GM21825 (cell line): ENCODE results near the gene SUN1.
"Not testable (repeated sequence)": the region's sequence is repeated elsewhere in the genome, so short reads cannot be mapped to it uniquely, and the experiment has no call there.

Source experiments
- ATAC-seq: cut with Tn5 transposase; IDR thresholded peaks from one replicate; pipeline ENCODE4 v1.9.1; 2021; ENCODE audit warnings: mild to moderate bottlenecking, moderate library complexity; ENCODE audit not compliant: unreplicated experiment

SUN1 gene, protein sequence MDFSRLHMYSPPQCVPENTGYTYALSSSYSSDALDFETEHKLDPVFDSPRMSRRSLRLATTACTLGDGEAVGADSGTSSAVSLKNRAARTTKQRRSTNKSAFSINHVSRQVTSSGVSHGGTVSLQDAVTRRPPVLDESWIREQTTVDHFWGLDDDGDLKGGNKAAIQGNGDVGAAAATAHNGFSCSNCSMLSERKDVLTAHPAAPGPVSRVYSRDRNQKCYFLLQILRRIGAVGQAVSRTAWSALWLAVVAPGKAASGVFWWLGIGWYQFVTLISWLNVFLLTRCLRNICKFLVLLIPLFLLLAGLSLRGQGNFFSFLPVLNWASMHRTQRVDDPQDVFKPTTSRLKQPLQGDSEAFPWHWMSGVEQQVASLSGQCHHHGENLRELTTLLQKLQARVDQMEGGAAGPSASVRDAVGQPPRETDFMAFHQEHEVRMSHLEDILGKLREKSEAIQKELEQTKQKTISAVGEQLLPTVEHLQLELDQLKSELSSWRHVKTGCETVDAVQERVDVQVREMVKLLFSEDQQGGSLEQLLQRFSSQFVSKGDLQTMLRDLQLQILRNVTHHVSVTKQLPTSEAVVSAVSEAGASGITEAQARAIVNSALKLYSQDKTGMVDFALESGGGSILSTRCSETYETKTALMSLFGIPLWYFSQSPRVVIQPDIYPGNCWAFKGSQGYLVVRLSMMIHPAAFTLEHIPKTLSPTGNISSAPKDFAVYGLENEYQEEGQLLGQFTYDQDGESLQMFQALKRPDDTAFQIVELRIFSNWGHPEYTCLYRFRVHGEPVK

DNA sequence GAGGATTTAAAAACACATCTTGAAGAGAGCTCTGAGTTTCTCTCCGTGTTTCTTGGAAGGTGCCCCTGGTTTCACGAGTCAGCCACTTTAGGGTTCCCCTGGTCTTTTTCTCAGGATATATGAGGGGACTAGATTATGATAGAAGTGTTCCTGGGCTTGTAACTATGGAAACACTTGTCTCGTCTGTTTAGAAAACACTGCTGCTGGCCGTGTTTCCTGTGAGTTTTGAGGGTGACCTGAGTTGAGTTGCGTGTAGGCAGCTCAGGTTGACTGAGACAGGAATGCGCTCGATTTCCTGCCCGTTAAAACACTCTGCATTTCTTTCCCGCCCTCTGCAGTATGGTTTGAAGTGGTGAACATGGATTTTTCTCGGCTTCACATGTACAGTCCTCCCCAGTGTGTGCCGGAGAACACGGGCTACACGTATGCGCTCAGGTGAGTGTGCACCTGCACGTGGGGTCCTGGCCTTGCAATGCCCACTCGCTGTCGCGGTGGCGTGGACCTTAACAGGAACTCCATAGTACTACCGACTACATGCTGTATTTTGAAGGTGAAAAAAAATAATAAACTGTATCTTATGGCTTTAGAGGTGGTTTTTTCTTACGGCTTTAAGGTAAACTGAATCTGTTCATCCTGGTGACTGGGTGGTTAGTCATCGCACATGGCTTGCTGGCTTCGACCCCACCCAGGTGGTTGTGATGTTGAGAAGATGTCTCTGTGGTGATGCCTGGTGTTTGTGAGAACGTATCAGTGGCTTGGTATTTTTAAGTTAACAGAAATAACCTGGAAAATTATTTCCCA, at the start of gene SUN1:
Gene SUN1 (plus strand): TSS at position 310 of the 801 bp plus-strand sequence. CDS start 49 bp downstream, at position 359.
- peak; percentile 44 for ATAC-seq

GRCh38 chr7:782718-783449, 49.4 kb upstream of the SUN1 start:
- ATAC-seq: no peak

DNA sequence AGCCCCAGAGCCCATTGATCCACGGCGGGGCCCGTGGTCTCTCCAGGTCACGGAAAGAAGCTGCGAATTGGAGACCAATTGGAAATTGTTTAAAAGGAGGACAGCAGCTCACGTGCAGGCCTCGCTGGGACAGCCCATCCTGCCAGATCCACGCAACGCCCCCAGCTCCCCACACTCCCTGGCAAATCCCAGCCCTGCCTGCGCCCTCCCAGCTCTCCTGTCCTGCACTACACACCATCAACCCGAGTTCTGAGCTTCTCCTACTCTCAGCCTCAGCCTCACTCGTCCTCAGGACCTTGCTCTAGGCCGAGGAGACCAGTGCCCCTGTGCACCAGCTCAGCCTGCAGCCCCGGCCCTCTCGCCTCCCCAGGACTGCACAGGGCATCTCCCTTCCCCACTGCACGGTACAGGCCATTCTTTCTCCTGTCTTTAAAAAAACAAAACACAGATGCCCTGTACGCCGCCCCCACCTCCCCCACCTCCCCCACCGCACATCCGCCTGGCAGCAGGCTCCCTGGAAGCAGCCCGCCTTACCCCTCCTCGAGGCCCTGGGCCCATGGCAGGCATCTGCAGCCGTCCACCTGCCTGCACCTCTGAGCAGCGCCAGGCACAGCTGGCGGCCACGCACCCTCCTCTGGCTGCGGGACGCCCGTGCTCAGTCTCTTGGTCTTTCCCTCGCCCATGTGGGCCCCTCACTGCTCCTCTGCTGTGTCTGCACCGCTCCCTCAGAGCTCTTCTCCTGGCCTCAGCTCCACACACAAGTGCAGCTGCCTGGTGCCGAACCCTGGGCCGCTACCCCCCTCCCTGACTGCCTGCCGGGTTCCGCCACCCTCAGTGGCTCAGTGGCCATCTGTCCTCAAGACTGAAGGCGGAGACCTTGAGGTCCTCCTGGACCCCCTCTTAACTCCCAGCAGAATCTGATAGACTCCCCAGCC, 48.5 kb upstream of the SUN1 start:
- no peak for ATAC-seq

GRCh38 chr7:784971-785370, 47.3 kb upstream of the SUN1 start:
- no peak for ATAC-seq

DNA sequence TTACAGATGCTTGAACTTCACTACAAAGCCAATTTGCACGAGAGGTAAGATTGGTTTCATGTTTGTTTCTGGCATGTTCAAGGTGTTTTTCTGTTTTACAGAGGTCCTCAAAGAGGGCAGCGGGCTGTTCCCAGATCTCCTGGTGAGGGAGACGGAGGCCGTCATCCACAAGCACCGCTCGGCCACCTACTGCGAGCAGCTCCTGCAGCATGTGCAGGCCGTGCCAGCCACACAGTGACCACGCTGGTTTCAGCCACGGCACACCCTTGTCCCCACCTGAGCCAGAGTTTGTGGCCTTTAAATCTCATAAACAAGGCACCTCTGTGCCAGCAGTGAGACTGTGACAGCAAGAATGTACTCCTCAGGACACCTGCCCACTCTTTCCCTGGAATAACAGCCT, 46.9 kb upstream of the SUN1 start:
- no peak for ATAC-seq

DNA sequence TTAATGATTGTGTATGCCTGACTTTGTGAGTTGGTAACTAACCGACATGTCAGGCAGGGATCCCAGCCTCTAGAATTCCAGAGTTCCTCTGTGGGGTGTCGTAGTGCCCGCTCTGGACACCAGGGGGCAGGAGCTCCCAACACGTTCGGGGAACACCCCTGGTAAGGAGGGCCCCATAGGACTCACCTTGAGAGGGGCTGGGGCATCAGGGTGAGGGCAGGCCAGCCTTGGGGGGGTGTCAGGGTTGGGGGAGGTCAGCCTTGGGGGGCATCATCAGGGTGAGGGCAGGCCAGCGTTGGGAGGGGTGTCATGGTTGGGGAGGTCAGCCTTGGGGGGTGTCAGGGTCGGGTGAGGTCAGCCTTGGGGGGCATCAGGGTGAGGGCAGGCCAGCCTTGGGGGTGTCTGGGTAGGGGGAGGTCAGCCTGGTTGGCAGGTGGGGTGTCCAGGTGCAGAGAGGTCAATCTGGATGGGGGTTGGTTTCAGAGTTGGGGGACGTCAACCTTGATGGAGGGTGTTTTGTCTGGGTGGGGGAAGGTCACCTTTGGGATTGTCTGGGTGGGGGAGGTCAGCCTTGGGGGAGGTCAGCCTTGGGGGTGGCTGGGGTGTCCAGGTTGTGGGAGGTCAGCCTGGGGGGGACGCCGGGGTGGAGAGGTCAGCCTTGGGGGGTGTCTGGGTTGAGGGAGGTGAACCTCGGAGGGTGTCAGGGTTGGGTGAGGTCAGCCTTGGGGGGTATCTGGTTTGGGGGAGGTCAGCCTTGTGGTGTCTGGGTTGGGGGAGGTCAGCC, 45.6 kb upstream of the SUN1 start:
- ATAC-seq: no peak

DNA sequence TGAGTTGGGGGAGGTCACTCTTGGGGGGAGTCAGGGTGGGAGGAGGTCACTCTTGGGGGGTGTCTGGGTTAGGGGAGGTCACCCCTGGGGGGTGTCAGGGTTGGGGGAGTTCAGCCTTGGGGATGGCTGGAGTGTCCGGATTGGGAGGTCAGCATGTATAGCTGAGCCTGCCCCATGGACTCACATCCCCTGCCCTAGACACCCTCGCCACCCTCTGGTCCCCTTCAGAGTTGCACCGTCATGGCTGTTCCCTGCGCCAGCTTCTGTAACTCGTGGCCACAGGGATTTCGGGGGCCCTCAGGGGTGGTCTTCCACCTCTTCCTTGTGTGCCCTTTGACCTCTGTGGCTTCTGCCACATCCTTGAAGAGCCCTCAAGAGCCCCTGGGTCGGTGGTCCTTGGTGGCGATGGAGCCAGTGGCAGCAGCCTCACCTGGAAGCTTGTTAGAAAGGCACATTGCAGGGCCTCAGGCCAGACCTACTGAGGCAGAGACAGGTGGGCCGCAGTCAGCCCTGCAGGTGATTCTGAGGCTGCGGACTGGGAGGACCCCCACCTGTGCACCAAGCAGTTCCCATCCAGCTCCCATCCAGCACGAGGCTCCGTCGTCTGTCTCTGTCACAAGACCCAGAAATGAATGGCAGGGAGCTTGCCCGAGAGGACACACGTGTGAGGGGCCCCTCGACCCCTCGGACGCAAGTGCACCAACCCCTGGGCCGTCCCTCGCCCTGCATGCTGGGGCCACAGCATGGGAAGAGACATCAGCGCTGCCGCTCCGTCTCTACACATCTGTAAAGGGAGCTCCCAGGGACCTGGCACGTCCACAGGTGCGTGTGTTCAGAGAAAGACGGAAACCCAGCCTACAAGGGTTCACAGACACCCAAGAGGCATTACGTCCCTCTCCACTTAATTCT, 44.7 kb upstream of the SUN1 start:
- no peak for ATAC-seq

- no peak for ATAC-seq
Observed at GRCh38 chr7:791519-791918, 40.8 kb upstream of the SUN1 start.

DNA sequence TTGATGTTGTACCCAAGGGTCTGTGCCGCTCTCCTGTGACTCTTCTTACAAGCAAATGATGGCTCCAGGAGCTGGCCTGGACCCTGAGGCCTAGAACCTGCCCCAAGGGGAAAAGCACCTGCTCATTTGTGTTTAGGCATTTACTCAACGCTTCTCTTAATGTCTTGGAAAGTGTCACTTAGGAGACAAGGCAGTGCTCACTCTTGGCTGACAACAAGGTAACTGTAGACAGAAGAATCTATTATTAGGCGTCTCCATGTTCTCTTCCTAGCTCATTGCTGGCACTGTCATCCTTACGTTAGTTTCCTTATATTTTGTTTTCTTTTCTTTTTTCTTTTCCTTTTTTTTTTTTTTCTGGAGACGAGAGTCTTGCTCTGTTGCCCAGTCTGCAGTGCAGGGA, 38.1 kb upstream of the SUN1 start:
- ATAC-seq: no peak

DNA sequence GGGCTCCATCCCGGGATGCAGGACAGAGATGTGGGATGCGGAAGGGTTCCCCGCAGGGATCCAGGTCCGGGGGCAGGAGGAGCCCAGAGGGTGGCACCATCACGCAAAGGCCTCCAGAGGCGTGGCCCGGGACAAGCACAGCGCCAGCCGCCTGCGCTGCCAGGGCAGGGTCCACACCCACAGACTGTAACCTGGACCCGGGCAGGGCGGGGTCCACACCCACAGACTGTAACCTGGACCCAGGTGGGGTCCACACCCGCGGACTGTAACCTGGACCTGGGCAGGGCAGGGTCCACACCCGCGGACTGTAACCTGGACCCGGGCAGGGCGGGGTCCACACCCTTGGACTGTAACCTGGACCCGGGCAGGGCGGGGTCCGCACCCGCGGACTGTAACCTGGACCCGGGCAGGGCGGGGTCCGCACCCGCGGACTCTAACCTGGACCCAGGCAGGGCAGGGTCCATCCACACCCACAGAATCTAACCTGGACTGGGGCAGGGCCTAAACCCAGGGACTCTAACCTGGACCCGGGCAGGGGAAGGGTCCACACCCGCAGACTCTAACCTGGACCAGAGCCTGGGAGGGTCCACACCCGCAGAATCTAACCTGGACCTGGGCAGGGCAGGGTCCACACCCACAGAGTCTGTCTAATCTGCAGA, 37.5 kb upstream of the SUN1 start:
- ATAC-seq: no peak

DNA sequence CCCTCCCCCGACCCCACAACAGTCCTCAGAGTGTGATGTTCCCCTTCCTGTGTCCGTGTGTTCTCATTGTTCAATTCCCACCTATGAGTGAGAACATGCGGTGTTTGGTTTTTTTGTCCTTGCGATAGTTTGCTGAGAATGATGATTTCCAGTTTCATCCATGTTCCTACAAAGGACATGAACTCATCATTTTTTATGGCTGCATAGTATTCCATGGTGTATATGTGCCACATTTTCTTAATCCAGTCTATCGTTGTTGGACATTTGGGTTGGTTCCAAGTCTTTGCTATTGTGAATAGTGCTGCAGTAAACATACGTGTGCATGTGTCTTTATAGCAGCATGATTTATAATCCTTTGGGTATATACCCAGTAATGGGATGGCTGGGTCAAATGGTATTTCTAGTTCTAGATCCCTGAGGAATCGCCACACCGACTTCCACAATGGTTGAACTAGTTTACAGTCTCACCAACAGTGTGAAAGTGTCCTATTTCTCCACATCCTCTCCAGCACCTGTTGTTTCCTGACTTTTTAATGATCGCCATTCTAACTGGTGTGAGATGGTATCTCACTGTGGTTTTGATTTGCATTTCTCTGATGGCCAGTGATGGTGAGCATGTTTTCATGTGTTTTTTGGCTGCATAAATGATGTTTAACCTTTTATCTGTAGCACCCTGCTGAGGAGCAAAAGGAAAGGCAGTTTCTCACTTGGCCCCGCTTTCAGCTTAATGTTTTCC, 35.7 kb upstream of the SUN1 start:
- ATAC-seq: not testable (repeated sequence)

- ATAC-seq: no peak
Observed at GRCh38 chr7:798921-799470, 33.3 kb upstream of the SUN1 start.

- ATAC-seq: no peak
Observed at GRCh38 chr7:800692-801091, 31.6 kb upstream of the SUN1 start.

DNA sequence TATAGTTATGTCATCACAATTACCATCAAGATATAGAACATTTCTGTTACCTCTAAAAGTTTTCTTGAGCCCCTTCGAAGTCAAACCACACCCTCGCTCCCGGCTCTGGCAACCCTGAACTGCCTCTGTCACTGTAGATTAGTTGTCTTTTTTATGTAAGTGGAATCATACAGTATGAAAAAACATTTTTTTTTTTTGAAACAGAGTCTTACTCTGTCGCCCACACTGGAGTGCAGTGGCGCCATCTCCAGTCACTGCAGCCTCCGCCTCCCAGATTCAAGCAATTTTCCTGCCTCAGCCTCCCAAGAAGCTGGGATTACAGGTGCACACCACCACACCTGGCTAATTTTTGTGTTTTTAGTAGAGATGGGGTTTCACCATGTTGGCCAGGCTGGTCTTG, 30.9 kb upstream of the SUN1 start:
- ATAC-seq: not testable (repeated sequence)

GRCh38 chr7:801940-802381, 30.3 kb upstream of the SUN1 start:
- no peak for ATAC-seq
